GM12872 (cell line): ENCODE measurements around the gene UBR3.

Experiments used
- CTCF ChIP-seq: IDR thresholded peaks from 3 replicates; pipeline ENCODE4 v1.5.1; 2011; ENCODE audit warnings: low read depth, mild to moderate bottlenecking, low read length, moderate library complexity; ENCODE audit not compliant: insufficient read depth

UBR3 gene

GRCh38 chr2:170086751-170087412, 259.6 kb downstream of the UBR3 start:
- no peak for TF ChIP-seq CTCF

- TF ChIP-seq CTCF: no peak
These were observed 260.1 kb downstream of the UBR3 start for GRCh38 chr2:170087413-170087793.

GRCh38 chr2:170088776-170089175, 261.5 kb downstream of the UBR3 start:
- no peak for TF ChIP-seq CTCF

GRCh38 chr2:170090229-170090628, 263.0 kb downstream of the UBR3 start:
- TF ChIP-seq CTCF: no peak

GRCh38 chr2:170091436-170091835, 264.2 kb downstream of the UBR3 start:
- TF ChIP-seq CTCF: no peak

- no peak for TF ChIP-seq CTCF
These were observed 265.3 kb downstream of the UBR3 start for GRCh38 chr2:170092436-170093060.

- no peak for TF ChIP-seq CTCF
These were observed 268.1 kb downstream of the UBR3 start for GRCh38 chr2:170095380-170095779.
